Liver (tissue), 9 donors: ENCODE measurements around the gene ATP10D. TPM values are rescaled to one million over a fixed set of nuclear protein-coding genes. Genes with fewer than 3 reads are reported as not detected.

Experiments used
- DNase-seq: peaks from one replicate; pipeline ENCODE4 v3.0.0-alpha.2; 2017; ENCODE audit warnings: low spot score
- H3K27ac ChIP-seq, 2 donors: one replicate each; pipeline ENCODE4 v1.7.0; 2013; ENCODE audit warnings: inconsistent platforms in 2 of 2, low read length in 2 of 2, control low read depth in 1 of 2, low read depth in 1 of 2, mild to moderate bottlenecking in 1 of 2
- H3K27me3 ChIP-seq, 4 donors: one replicate each; pipeline versions ENCODE4 v1.6.1 to v1.7.0; 2013; ENCODE audit warnings: low read length in 3 of 4, inconsistent platforms in 1 of 4, mild to moderate bottlenecking in 1 of 4, moderate library complexity in 1 of 4; ENCODE audit not compliant: control insufficient read depth in 4 of 4, insufficient read depth in 4 of 4
- H3K36me3 ChIP-seq, 4 donors: one replicate each; pipeline versions ENCODE4 v1.6.1 to v1.7.0; 2013; ENCODE audit warnings: low read length in 3 of 4, mild to moderate bottlenecking in 3 of 4, low read depth in 1 of 4, moderate library complexity in 1 of 4; ENCODE audit not compliant: control insufficient read depth in 4 of 4, insufficient read depth in 3 of 4
- H3K4me1 ChIP-seq, 4 donors: one replicate each; pipeline versions ENCODE4 v1.6.1 to v1.7.0; 2013; ENCODE audit warnings: low read length in 3 of 4, mild to moderate bottlenecking in 3 of 4, moderate library complexity in 1 of 4; ENCODE audit not compliant: control insufficient read depth in 4 of 4, insufficient read depth in 4 of 4
- H3K4me3 ChIP-seq, 3 donors: one replicate each; pipeline versions ENCODE4 v1.6.1 to v1.7.0; 2013; ENCODE audit warnings: low read length in 3 of 3, control low read depth in 1 of 3, low read depth in 1 of 3, mild to moderate bottlenecking in 1 of 3
- H3K9ac ChIP-seq, 2 donors: one replicate each; pipeline ENCODE4 v1.7.0; 2013; ENCODE audit warnings: low read length in 2 of 2, mild to moderate bottlenecking in 2 of 2, moderate library complexity in 2 of 2, control low read depth in 1 of 2, low read depth in 1 of 2
- H3K9me3 ChIP-seq, 4 donors: one replicate each; pipeline versions ENCODE4 v1.6.1 to v1.7.0; 2013; ENCODE audit warnings: low read length in 3 of 4; ENCODE audit not compliant: control insufficient read depth in 4 of 4
- ATF3 ChIP-seq: IDR thresholded peaks from 2 replicates; pipeline ENCODE4 v1.6.1; 2016; ENCODE audit warnings: antibody characterized with exemption
- CTCF ChIP-seq: fragments of 150-350 bp; IDR thresholded peaks from 2 replicates; pipeline ENCODE4 v1.5.1; 2017; ENCODE audit warnings: improper control_type of control experiment, low read depth, low read length; ENCODE audit not compliant: missing input control
- EGR1 ChIP-seq, 2 donors: IDR thresholded peaks; 2 replicates each; pipeline ENCODE4 v1.6.1; 2016 to 2018; ENCODE audit warnings: antibody characterized with exemption in 2 of 2, low read depth in 2 of 2
- FOXA1 ChIP-seq: IDR thresholded peaks from 2 replicates; pipeline ENCODE4 v1.6.1; 2016; ENCODE audit warnings: antibody characterized with exemption
- FOXA2 ChIP-seq: IDR thresholded peaks from 2 replicates; pipeline ENCODE4 v1.6.1; 2016; ENCODE audit warnings: antibody characterized with exemption
- GABPA ChIP-seq, 2 donors: IDR thresholded peaks in 1 of 2; conservative IDR thresholded peaks in 1 of 2; 2 replicates each; pipeline ENCODE4 v1.6.1; 2016; ENCODE audit warnings: antibody characterized with exemption in 2 of 2, mild to moderate bottlenecking in 1 of 2, moderate library complexity in 1 of 2
- HNF4A ChIP-seq, 2 donors: conservative IDR thresholded peaks; 2 replicates each; pipeline ENCODE4 v1.6.1; 2016; ENCODE audit warnings: antibody characterized with exemption in 2 of 2, mild to moderate bottlenecking in 2 of 2
- HNF4G ChIP-seq: IDR thresholded peaks from 2 replicates; pipeline ENCODE4 v1.6.1; 2016; ENCODE audit warnings: antibody characterized with exemption
- JUND ChIP-seq, 2 donors: IDR thresholded peaks; 2 replicates each; pipeline ENCODE4 v1.6.1; 2016; ENCODE audit warnings: antibody characterized with exemption in 2 of 2
- MAX ChIP-seq: IDR thresholded peaks from 2 replicates; pipeline ENCODE4 v1.6.1; 2016; ENCODE audit warnings: antibody characterized with exemption
- NR2F2 ChIP-seq: IDR thresholded peaks from 2 replicates; pipeline ENCODE4 v1.6.1; 2016; ENCODE audit warnings: antibody characterized with exemption
- RAD21 ChIP-seq, 2 donors: IDR thresholded peaks; 2 replicates each; pipeline ENCODE4 v1.6.1; 2016; ENCODE audit warnings: antibody characterized with exemption in 2 of 2, mild to moderate bottlenecking in 2 of 2
- REST ChIP-seq: IDR thresholded peaks from 2 replicates; pipeline ENCODE4 v1.6.1; 2016; ENCODE audit warnings: antibody characterized with exemption, mild to moderate bottlenecking
- RXRA ChIP-seq, 2 donors: IDR thresholded peaks; 2 replicates each; pipeline ENCODE4 v1.6.1; 2017 to 2018; ENCODE audit warnings: antibody characterized with exemption in 2 of 2, mild to moderate bottlenecking in 1 of 2
- SP1 ChIP-seq: IDR thresholded peaks from 2 replicates; pipeline ENCODE4 v1.6.1; 2018; ENCODE audit warnings: antibody characterized with exemption, mild to moderate bottlenecking
- TAF1 ChIP-seq: conservative IDR thresholded peaks from 2 replicates; pipeline ENCODE4 v1.6.1; 2016; ENCODE audit warnings: antibody characterized with exemption, mild to moderate bottlenecking
- YY1 ChIP-seq: IDR thresholded peaks from 2 replicates; pipeline ENCODE4 v1.6.1; 2016; ENCODE audit warnings: antibody characterized with exemption, mild to moderate bottlenecking
- ZBTB33 ChIP-seq: IDR thresholded peaks from 2 replicates; pipeline ENCODE4 v1.6.1; 2016; ENCODE audit warnings: antibody characterized with exemption
- WGBS: extraction: QIAGEN DNeasy Blood & Tissue Kit; methylation state at CpG from one replicate; pipeline ENCODE4 v1.1.7; 2013; 5-methylcytosine and 5-hydroxymethylcytosine counted together
- polyA plus RNA-seq, 2 donors: library from polyadenylated mRNA; stranded (reverse) in 1 of 2; unstranded in 1 of 2; fragments of 200-250 nt in 1 of 2; fragments of >200 nt in 1 of 2; fragmentation: Nextera tagmentation in 1 of 2; extraction: Ambion mirVana in 1 of 2; gene quantifications; one replicate each; pipeline versions ENCODE4 v1.2.1 to v1.2.3, GENCODE V29; 2013 to 2015
- total RNA-seq, 2 donors: library from RNA; depleted of rRNA; stranded (reverse); fragments of >200 nt; gene quantifications; one replicate each; pipeline ENCODE4 v1.2.3, GENCODE V29; 2014
- donor health status: healthy.
- donor health status: healthy.
- donor health status: healthy.
- donor health status: healthy.
- donor health status: healthy.

ATP10D gene
- total and polyA plus RNA-seq, 4 donors: 4.3 to 13.6 (median 7.4) TPM

- Histone ChIP-seq H3K27me3 (no peaks in the 10 kb centered on the region), H3K4me3 (no peak overlapping the region), H3K9ac (no peak overlapping the region), H3K36me3 (no peaks in the 10 kb centered on the region), H3K4me1 (no peaks in the 10 kb centered on the region), H3K27ac (no peak overlapping the region), H3K9me3 (no peaks in the 10 kb centered on the region)
- DNase-seq: no peak
- no peak for TF ChIP-seq GABPA (IDR thresholded peaks at IDR 0.05 in 1 of 2, conservative IDR thresholded peaks at IDR 0.05 in 1 of 2)
- TF ChIP-seq SP1: no peak
- TF ChIP-seq ATF3: no peak
- TF ChIP-seq EGR1 (IDR thresholded peaks at IDR 0.05; ENCODE audit: low read depth in 2 of 2): no peak
- no peak for TF ChIP-seq FOXA2
- no peak for TF ChIP-seq HNF4A (conservative IDR thresholded peaks at IDR 0.05)
- TF ChIP-seq YY1: no peak
- no peak for TF ChIP-seq TAF1
- TF ChIP-seq NR2F2: no peak
- no peak for TF ChIP-seq FOXA1
- no peak for TF ChIP-seq MAX
- TF ChIP-seq REST: no peak
- no peak for TF ChIP-seq HNF4G
- no peak for TF ChIP-seq RAD21 (IDR thresholded peaks at IDR 0.05)
- TF ChIP-seq ZBTB33: no peak
- no peak for TF ChIP-seq CTCF
- no peak for TF ChIP-seq RXRA (IDR thresholded peaks at IDR 0.05)
- no peak for TF ChIP-seq JUND (IDR thresholded peaks at IDR 0.05)
- 91% methylated on average over 3 of the region's 3 CpGs for WGBS
Observed at GRCh38 chr4:47606482-47606881, 121.4 kb downstream of the ATP10D start.
